ENCODE results near the gene STON1. TPM values are rescaled to one million over a fixed set of nuclear protein-coding genes. Genes with fewer than 3 reads are reported as not detected.
"Not testable (repeated sequence)": the region's sequence is repeated elsewhere in the genome, so short reads cannot be mapped to it uniquely, and the experiment has no call there.

STON1 gene
- total RNA-seq, 1 experiment from 2014 or later: 1.5 TPM

DNA sequence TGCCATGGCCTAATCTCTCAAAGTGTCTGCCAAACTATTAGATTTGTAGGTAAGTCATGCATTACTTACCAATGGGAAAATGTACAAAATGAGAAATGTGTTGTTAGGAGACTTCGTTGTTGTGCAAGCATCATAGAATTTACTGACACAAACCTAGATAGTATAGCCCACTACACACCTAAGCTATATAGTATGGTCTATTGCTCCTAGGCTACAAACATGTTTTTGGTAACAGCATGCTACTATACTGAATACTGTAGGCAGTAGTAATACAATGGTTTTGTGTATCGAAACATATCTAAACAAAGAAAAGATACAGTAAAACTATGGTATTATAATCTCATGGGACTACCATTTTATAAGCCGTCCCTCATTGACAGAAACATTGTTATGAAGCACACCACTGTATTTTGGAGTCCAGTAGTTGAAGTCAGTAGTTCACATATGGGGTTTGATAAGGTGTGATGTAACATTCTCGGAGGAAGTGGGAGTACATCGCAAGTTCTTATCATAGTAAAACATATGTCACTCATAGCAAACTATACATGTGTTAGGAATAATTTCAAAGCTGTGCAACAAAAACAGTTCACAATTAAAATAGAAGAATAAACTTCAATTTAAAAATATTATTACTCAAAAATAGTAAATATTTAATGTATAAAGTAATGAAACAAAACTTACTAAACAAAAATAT lies 75.7 kb downstream of the STON1 start:
- Mint-ChIP-seq H3K4me1 (ENCODE audit: low read depth, unreplicated experiment) (no peaks in the 10 kb centered on the region), H3K27ac (ENCODE audit: unreplicated experiment) (no peak overlapping the region), H3K36me3 (ENCODE audit: insufficient read depth, unreplicated experiment) (no peaks in the 10 kb centered on the region), H3K9me3 (ENCODE audit: unreplicated experiment) (no peaks in the 10 kb centered on the region), H3K4me3 (ENCODE audit: unreplicated experiment) (no peak overlapping the region), H3K27me3 (ENCODE audit: insufficient read depth, unreplicated experiment) (no peaks in the 10 kb centered on the region)
- no peak for DNase-seq
- CTCF ChIA-PET: no interaction called here
- no peaks in the 10 kb centered on the region for H3K27me3 ChIP-seq (replicated peaks; ENCODE audit: control insufficient read depth, insufficient read depth, low read length)
- peaks cover 4% of the 10 kb centered on the region; the same call in 1 of the 2 replicates for H3K9me3 ChIP-seq
- no peak overlapping the region for H3K4me3 ChIP-seq (ENCODE audit: low read depth, low read length)
- no peaks in the 10 kb centered on the region for H3K36me3 ChIP-seq (ENCODE audit: control insufficient read depth, insufficient read depth, low read length)
- intact Hi-C loops (cut with micrococcal nuclease; ENCODE audit: unreplicated experiment): loop anchor here (10.0 kb wide), 3 partner anchors 249 to 889 kb away; no protein-coding TSS in a partner anchor
- no TSS peak for BruUV-seq (replicated peaks)
- no peak for TF ChIP-seq CTCF (IDR thresholded peaks at IDR 0.05; ENCODE audit: insufficient read depth in 1 of 2, low read depth in 1 of 2, low read length in 1 of 2, severe bottlenecking in 1 of 2, unreplicated experiment in 1 of 2)
- H3K4me1 ChIP-seq: no peaks in the 10 kb centered on the region
- POLR2A ChIA-PET: no interaction called here

DNA sequence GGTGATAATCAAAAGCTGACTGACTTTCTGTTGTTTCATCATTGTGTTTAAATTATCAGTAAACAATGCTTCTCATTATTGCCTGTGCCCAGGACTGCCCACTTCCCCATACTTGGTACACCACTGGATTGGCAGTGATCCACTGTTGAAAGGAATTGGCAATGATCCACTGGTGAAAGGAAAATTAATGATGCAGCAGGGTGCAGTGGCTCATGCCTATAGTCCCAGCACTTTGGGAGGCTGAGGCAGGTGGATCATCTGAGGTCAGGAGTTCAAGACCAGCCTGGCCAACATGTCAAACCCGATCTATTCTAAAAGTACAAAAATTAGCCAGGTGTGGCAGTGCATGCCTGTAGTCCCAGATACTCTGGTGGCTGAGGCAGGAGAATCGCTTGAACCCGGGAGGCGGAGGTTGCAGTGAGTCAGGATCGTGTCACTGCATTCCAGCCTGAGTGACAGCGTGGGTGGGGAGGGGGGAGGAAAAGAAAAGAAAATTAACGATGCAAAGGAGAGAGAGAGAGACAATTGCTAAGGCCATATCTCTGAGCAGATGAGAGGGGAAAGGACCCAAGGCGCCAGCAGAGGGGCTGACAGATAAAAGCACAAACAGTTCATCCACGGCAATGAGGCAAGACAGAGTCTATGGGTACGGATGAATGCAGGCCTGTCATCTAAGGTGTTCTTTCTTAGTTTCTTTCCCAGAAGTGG lies 77.5 kb downstream of the STON1 start:
- Histone ChIP-seq H3K36me3 (ENCODE audit: control insufficient read depth, insufficient read depth, low read length) (no peaks in the 10 kb centered on the region), H3K4me3 (ENCODE audit: low read depth, low read length) (no peak overlapping the region), H3K9me3 (peaks cover 4% of the 10 kb centered on the region; the same call in 1 of the 2 replicates), H3K27me3 (replicated peaks; ENCODE audit: control insufficient read depth, insufficient read depth, low read length) (no peaks in the 10 kb centered on the region), H3K4me1 (no peaks in the 10 kb centered on the region)
- no peak overlapping the region for H3K27ac Mint-ChIP-seq (ENCODE audit: unreplicated experiment)
- H3K27me3 Mint-ChIP-seq (ENCODE audit: insufficient read depth, unreplicated experiment): no peaks in the 10 kb centered on the region
- BruUV-seq (replicated peaks): no TSS peak
- H3K9me3 Mint-ChIP-seq (ENCODE audit: unreplicated experiment): no peaks in the 10 kb centered on the region
- CTCF ChIA-PET: no interaction called here
- POLR2A ChIA-PET: no interaction called here
- no peak for TF ChIP-seq CTCF (IDR thresholded peaks at IDR 0.05; ENCODE audit: insufficient read depth in 1 of 2, low read depth in 1 of 2, low read length in 1 of 2, severe bottlenecking in 1 of 2, unreplicated experiment in 1 of 2)
- no peaks in the 10 kb centered on the region for H3K36me3 Mint-ChIP-seq (ENCODE audit: insufficient read depth, unreplicated experiment)
- intact Hi-C loops (cut with micrococcal nuclease; ENCODE audit: unreplicated experiment): loop anchor here (10.0 kb wide), 3 partner anchors 247 to 887 kb away; no protein-coding TSS in a partner anchor
- no peak for DNase-seq
- H3K4me1 Mint-ChIP-seq (ENCODE audit: low read depth, unreplicated experiment): no peaks in the 10 kb centered on the region
- H3K4me3 Mint-ChIP-seq (ENCODE audit: unreplicated experiment): no peak overlapping the region

DNA sequence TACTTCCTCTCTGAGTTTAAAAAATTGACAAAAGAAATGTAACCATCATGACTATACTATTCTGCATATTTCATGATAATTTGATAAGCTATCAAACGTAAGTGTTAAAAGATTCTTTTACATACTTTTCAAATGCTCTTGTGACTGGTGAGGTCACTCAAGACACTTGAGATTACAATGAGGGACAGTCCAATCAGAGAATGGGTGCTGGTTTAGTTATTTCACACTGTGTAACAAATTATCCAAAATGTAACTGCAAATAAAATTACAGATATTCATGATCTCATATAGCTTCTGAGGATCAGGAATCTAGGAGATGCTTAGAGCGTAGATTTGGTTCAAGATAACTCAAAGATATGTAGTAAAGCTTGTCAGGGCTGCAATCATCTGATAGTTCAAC lies 83.3 kb downstream of the STON1 start:
- POLR2A ChIA-PET: no interaction called here
- no peak overlapping the region for H3K27ac Mint-ChIP-seq (ENCODE audit: unreplicated experiment)
- intact Hi-C loops (cut with micrococcal nuclease; ENCODE audit: unreplicated experiment): no loop called here

DNA sequence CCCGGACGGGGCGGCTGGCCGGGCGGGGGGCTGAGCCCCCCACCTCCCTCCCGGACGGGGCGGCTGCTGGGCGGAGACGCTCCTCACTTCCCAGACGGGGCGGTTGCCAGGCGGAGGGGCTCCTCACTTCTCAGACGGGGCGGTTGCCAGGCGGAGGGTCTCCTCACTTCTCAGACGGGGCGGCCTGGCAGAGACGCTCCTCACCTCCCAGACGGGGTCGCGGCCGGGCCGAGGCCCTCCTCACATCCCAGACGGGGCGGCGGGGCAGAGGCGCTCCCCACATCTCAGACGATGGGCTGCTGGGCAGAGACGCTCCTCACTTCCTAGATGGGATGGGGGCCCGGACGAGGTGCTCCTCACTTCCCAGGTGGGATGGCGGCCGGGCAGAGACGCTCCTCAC lies 84.6 kb downstream of the STON1 start:
- CTCF ChIA-PET; H3K4me3 Mint-ChIP-seq (ENCODE audit: unreplicated experiment); H3K4me1 ChIP-seq; H3K4me1 Mint-ChIP-seq (ENCODE audit: low read depth, unreplicated experiment); H3K27ac Mint-ChIP-seq (ENCODE audit: unreplicated experiment); H3K4me3 ChIP-seq (ENCODE audit: low read depth, low read length); H3K36me3 ChIP-seq (ENCODE audit: control insufficient read depth, insufficient read depth, low read length); H3K9me3 ChIP-seq; H3K27me3 ChIP-seq (replicated peaks; ENCODE audit: control insufficient read depth, insufficient read depth, low read length); DNase-seq; H3K27me3 Mint-ChIP-seq (ENCODE audit: insufficient read depth, unreplicated experiment); H3K9me3 Mint-ChIP-seq (ENCODE audit: unreplicated experiment); BruUV-seq (replicated peaks); intact Hi-C loops (cut with micrococcal nuclease; ENCODE audit: unreplicated experiment); POLR2A ChIA-PET; H3K36me3 Mint-ChIP-seq (ENCODE audit: insufficient read depth, unreplicated experiment): not testable (repeated sequence)

More for the DNA sequence above, 83.3 kb downstream of the STON1 start:
- DNase-seq: no peak
- H3K36me3 Mint-ChIP-seq (ENCODE audit: insufficient read depth, unreplicated experiment): no peaks in the 10 kb centered on the region
- H3K9me3 Mint-ChIP-seq (ENCODE audit: unreplicated experiment): no peaks in the 10 kb centered on the region
- Histone ChIP-seq H3K27me3 (replicated peaks; ENCODE audit: control insufficient read depth, insufficient read depth, low read length) (no peaks in the 10 kb centered on the region), H3K9me3 (peaks cover 4% of the 10 kb centered on the region; the same call in 1 of the 2 replicates), H3K4me3 (ENCODE audit: low read depth, low read length) (no peak overlapping the region), H3K36me3 (ENCODE audit: control insufficient read depth, insufficient read depth, low read length) (no peaks in the 10 kb centered on the region), H3K4me1 (no peaks in the 10 kb centered on the region)
- H3K4me3 Mint-ChIP-seq (ENCODE audit: unreplicated experiment): no peak overlapping the region
- peaks cover 5% of the 10 kb centered on the region for H3K27me3 Mint-ChIP-seq (ENCODE audit: insufficient read depth, unreplicated experiment)
- CTCF ChIA-PET: no interaction called here
- H3K4me1 Mint-ChIP-seq (ENCODE audit: low read depth, unreplicated experiment): no peaks in the 10 kb centered on the region
- TF ChIP-seq CTCF (IDR thresholded peaks at IDR 0.05; ENCODE audit: insufficient read depth in 1 of 2, low read depth in 1 of 2, low read length in 1 of 2, severe bottlenecking in 1 of 2, unreplicated experiment in 1 of 2): no peak
- no TSS peak for BruUV-seq (replicated peaks)

Data from Caco-2 (cell line).